Lower leg skin (tissue), 3 donors: ENCODE measurements around the gene BPIFB6.

Experiments used
- CTCF ChIP-seq, 3 donors: fragments of 450-650 bp; IDR thresholded peaks; one replicate each; pipeline ENCODE4 v1.5.1; 2016; ENCODE audit warnings: antibody characterized with exemption in 3 of 3, mild to moderate bottlenecking in 3 of 3, moderate library complexity in 2 of 3
- POLR2A ChIP-seq, 2 donors: fragments of 450-650 bp; IDR thresholded peaks; one replicate each; pipeline ENCODE4 v1.6.1; 2016 to 2017; ENCODE audit warnings: antibody characterized with exemption in 2 of 2, mild to moderate bottlenecking in 1 of 2, moderate library complexity in 1 of 2

- TF ChIP-seq POLR2A (IDR thresholded peaks at IDR 0.05) (no peak), CTCF (IDR thresholded peaks at IDR 0.05) (no peak)
Observed at GRCh38 chr20:33061658-33062028, 30.2 kb downstream of the BPIFB6 start.
